Head of caudate nucleus (tissue), 42 donors: ENCODE measurements around the gene PCNX2.

ENCODE experiments used
- DNase-seq, 42 donors: peaks; one replicate each; pipeline versions ENCODE4 v3.0.0 to v3.0.0-alpha.2; 2020 to 2021; ENCODE audit warnings: mixed read lengths in 7 of 42
- intact Hi-C: fragments of 100-400 bp; cut with DNase I; formaldehyde crosslinking; loops from one replicate; pipeline ENCODE4 v1.15.0; 2022

PCNX2 gene

GRCh38 chr1:233268389-233269022 lies 27.0 kb downstream of the PCNX2 start:
- intact Hi-C loops = no loop called here
- DNase-seq = peak in 5 of 42 donors; percentile 14 to 44 (median 28)

- intact Hi-C loops = no loop called here
- no peak for DNase-seq
Measured at GRCh38 chr1:233261695-233262094, 33.8 kb downstream of the PCNX2 start.

- intact Hi-C loops = no loop called here
Measured at GRCh38 chr1:233261206-233261605, 34.3 kb downstream of the PCNX2 start.

GRCh38 chr1:233257786-233258185 lies 37.7 kb downstream of the PCNX2 start:
- intact Hi-C loops = no loop called here
- DNase-seq = no peak

More at GRCh38 chr1:233261206-233261605, 34.3 kb downstream of the PCNX2 start:
- DNase-seq = no peak

GRCh38 chr1:233256789-233257188 lies 38.7 kb downstream of the PCNX2 start:
- no peak for DNase-seq
- intact Hi-C loops = no loop called here

- intact Hi-C loops = no loop called here
- DNase-seq = no peak
Measured at GRCh38 chr1:233256191-233256590, 39.3 kb downstream of the PCNX2 start.

- no peak for DNase-seq
- intact Hi-C loops = no loop called here
Measured at GRCh38 chr1:233255145-233255544, 40.4 kb downstream of the PCNX2 start.

- DNase-seq = no peak
- intact Hi-C loops = no loop called here
Measured at GRCh38 chr1:233253832-233254331, 41.6 kb downstream of the PCNX2 start.

- intact Hi-C loops = no loop called here
- no peak for DNase-seq
Measured at GRCh38 chr1:233253231-233253831, 42.2 kb downstream of the PCNX2 start.

- DNase-seq = peak in 2 of 42 donors; percentile 13
- intact Hi-C loops = no loop called here
Measured at GRCh38 chr1:233252441-233252840, 43.1 kb downstream of the PCNX2 start.

GRCh38 chr1:233251201-233251720 lies 44.3 kb downstream of the PCNX2 start:
- intact Hi-C loops = no loop called here
- DNase-seq = no peak

GRCh38 chr1:233248014-233248413 lies 47.5 kb downstream of the PCNX2 start:
- DNase-seq = no peak
- intact Hi-C loops = no loop called here

- intact Hi-C loops = no loop called here
- DNase-seq = no peak
Measured at GRCh38 chr1:233246965-233247364, 48.6 kb downstream of the PCNX2 start.

GRCh38 chr1:233245191-233245765 lies 50.2 kb downstream of the PCNX2 start:
- DNase-seq = no peak
- intact Hi-C loops = no loop called here

- no peak for DNase-seq
- intact Hi-C loops = loop anchor here (5.0 kb wide), 1 partner anchor 612 kb away; the partner anchor contains the start of gene SIPA1L2
Measured at GRCh38 chr1:233244183-233244582, 51.3 kb downstream of the PCNX2 start.

- DNase-seq = peak in 1 of 42 donors; percentile 4
- intact Hi-C loops = loop anchor here (5.0 kb wide), 1 partner anchor 611 kb away; the partner anchor contains the start of gene SIPA1L2
Measured at GRCh38 chr1:233242827-233243483, 52.6 kb downstream of the PCNX2 start.

GRCh38 chr1:233241759-233242158 lies 53.8 kb downstream of the PCNX2 start:
- no peak for DNase-seq
- intact Hi-C loops = loop anchor here (5.0 kb wide), 1 partner anchor 609 kb away; the partner anchor contains the start of gene SIPA1L2

- intact Hi-C loops = loop anchor here (5.0 kb wide), 1 partner anchor 609 kb away; the partner anchor contains the start of gene SIPA1L2
- peak; percentile 61 to 93 (median 77) for DNase-seq
Measured at GRCh38 chr1:233240829-233241682, 54.5 kb downstream of the PCNX2 start.
